ENCODE results near the gene RCL1.

The RCL1 gene

GRCh38 chr9:4849369-4849768 lies 56.6 kb downstream of the RCL1 start:
- no peak for DNase-seq

GRCh38 chr9:4850603-4851310 lies 58.0 kb downstream of the RCL1 start:
- DNase-seq: no peak

- DNase-seq: no peak
These were observed 59.7 kb downstream of the RCL1 start for GRCh38 chr9:4852419-4852818.

- DNase-seq: no peak
These were observed 61.5 kb downstream of the RCL1 start for GRCh38 chr9:4854265-4854590.

- no peak for DNase-seq
These were observed 63.1 kb downstream of the RCL1 start for GRCh38 chr9:4855841-4856240.

- no peak for DNase-seq
These were observed 64.5 kb downstream of the RCL1 start for GRCh38 chr9:4857163-4857810.

GRCh38 chr9:4859035-4859434 lies 66.3 kb downstream of the RCL1 start:
- no peak for DNase-seq

GRCh38 chr9:4860383-4860782 lies 67.6 kb downstream of the RCL1 start:
- no peak for DNase-seq

GRCh38 chr9:4861145-4861544 lies 68.4 kb downstream of the RCL1 start:
- DNase-seq: no peak

GRCh38 chr9:4861736-4862451 lies 69.2 kb downstream of the RCL1 start:
- no peak for DNase-seq

GRCh38 chr9:4862506-4863250 lies 69.9 kb downstream of the RCL1 start:
- no peak for DNase-seq

- DNase-seq: no peak
These were observed 71.5 kb downstream of the RCL1 start for GRCh38 chr9:4864234-4864661.

GRCh38 chr9:4864698-4865097 lies 72.0 kb downstream of the RCL1 start:
- DNase-seq: no peak

GRCh38 chr9:4865681-4866080 lies 72.9 kb downstream of the RCL1 start:
- no peak for DNase-seq

- DNase-seq: no peak
These were observed 73.7 kb downstream of the RCL1 start for GRCh38 chr9:4866239-4866969.

- DNase-seq: no peak
These were observed 80.3 kb downstream of the RCL1 start for GRCh38 chr9:4873066-4873465.

GRCh38 chr9:4875559-4875958 lies 82.8 kb downstream of the RCL1 start:
- DNase-seq: no peak

GRCh38 chr9:4879115-4879558 lies 86.4 kb downstream of the RCL1 start:
- DNase-seq: no peak

GRCh38 chr9:4883326-4883873 lies 90.7 kb downstream of the RCL1 start:
- no peak for DNase-seq

- DNase-seq: no peak
These were observed 94.0 kb downstream of the RCL1 start for GRCh38 chr9:4886698-4887097.

GRCh38 chr9:4887556-4887955 lies 94.8 kb downstream of the RCL1 start:
- DNase-seq: no peak

- DNase-seq: no peak
These were observed 97.5 kb downstream of the RCL1 start for GRCh38 chr9:4890242-4890641.
